ENCODE data around the gene ECE1. TPM values are rescaled to one million over a fixed set of nuclear protein-coding genes. Genes with fewer than 3 reads are reported as not detected.

The ECE1 gene
- polyA plus RNA-seq, 3 donors, result 10.6 to 42.4 (median 23.3) TPM

GRCh38 chr1:21241771-21242581 is 48.3 kb downstream of the ECE1 start:
- H2AFZ ChIP-seq (ENCODE audit: insufficient read depth, low read depth, low read length, poor library complexity, severe bottlenecking), result no peak overlapping the region
- H3K27me3 ChIP-seq (ENCODE audit: control insufficient read depth in 2 of 2, insufficient read depth in 2 of 2, low read length in 2 of 2), result no peaks in the 10 kb centered on the region
- Mint-ChIP-seq H3K4me1 (no peaks in the 10 kb centered on the region), H3K9me3 (peaks cover 0 to 6% (median 4%) of the 10 kb centered on the region in 7 donors), H3K27me3 (ENCODE audit: low read depth in 3 of 3) (peaks cover 4 to 18% (median 12%) of the 10 kb centered on the region in 3 donors), H3K36me3 (peaks cover 82 to 98% of the 10 kb centered on the region in 2 donors), H3K4me3 (peak overlapping the region in 1 of 2 donors; percentile 16), H3K27ac (no peak overlapping the region)
- no peak overlapping the region for H3K9ac ChIP-seq (ENCODE audit: insufficient read depth, low read length, poor library complexity, severe bottlenecking)
- H3K4me3 ChIP-seq (replicated peaks in 1 of 3; ENCODE audit: low read depth in 2 of 3, low read length in 3 of 3), result no peak overlapping the region
- peaks cover 39 to 78% of the 10 kb centered on the region in 2 donors for H3K36me3 ChIP-seq (replicated peaks in 1 of 2; ENCODE audit: control insufficient read depth in 1 of 2, insufficient read depth in 2 of 2, low read length in 2 of 2)
- no peak overlapping the region for H3K4me2 ChIP-seq (replicated peaks; ENCODE audit: extremely low read depth, low read length, poor library complexity, severe bottlenecking)
- H3K79me2 ChIP-seq (ENCODE audit: insufficient read depth, low read length), result no peaks in the 10 kb centered on the region
- peaks cover 39% of the 10 kb centered on the region for H4K20me1 ChIP-seq (ENCODE audit: insufficient read depth, low read length)
- TF ChIP-seq CTCF (IDR thresholded peaks at IDR 0.05), result no peak
- WGBS (ENCODE audit: insufficient coverage), result 91% methylated on average over 9 of the region's 12 CpGs
- H3K9me3 ChIP-seq (replicated peaks in 1 of 2; ENCODE audit: control insufficient read depth in 1 of 2, insufficient read depth in 1 of 2, low read length in 2 of 2), result no peaks in the 10 kb centered on the region
- DNase-seq, result no peak
- H3K4me1 ChIP-seq (ENCODE audit: control insufficient read depth in 1 of 2, insufficient read depth in 2 of 2, low read length in 2 of 2), result no peaks in the 10 kb centered on the region
- intact Hi-C loops (cut with micrococcal nuclease), result no loop called here
- no peak overlapping the region for H3K27ac ChIP-seq (ENCODE audit: low read depth in 1 of 2, low read length in 2 of 2)

- Histone ChIP-seq H3K27me3 (ENCODE audit: control insufficient read depth in 2 of 2, insufficient read depth in 2 of 2, low read length in 2 of 2) (no peaks in the 10 kb centered on the region), H3K9ac (ENCODE audit: insufficient read depth, low read length, poor library complexity, severe bottlenecking) (no peak overlapping the region), H4K20me1 (ENCODE audit: insufficient read depth, low read length) (peaks cover 40% of the 10 kb centered on the region), H3K4me2 (replicated peaks; ENCODE audit: extremely low read depth, low read length, poor library complexity, severe bottlenecking) (no peak overlapping the region), H3K4me1 (ENCODE audit: control insufficient read depth in 1 of 2, insufficient read depth in 2 of 2, low read length in 2 of 2) (no peaks in the 10 kb centered on the region), H3K79me2 (ENCODE audit: insufficient read depth, low read length) (no peaks in the 10 kb centered on the region), H3K27ac (ENCODE audit: low read depth in 1 of 2, low read length in 2 of 2) (no peak overlapping the region), H3K9me3 (replicated peaks in 1 of 2; ENCODE audit: control insufficient read depth in 1 of 2, insufficient read depth in 1 of 2, low read length in 2 of 2) (no peaks in the 10 kb centered on the region), H3K36me3 (replicated peaks in 1 of 2; ENCODE audit: control insufficient read depth in 1 of 2, insufficient read depth in 2 of 2, low read length in 2 of 2) (peaks cover 49 to 83% of the 10 kb centered on the region in 2 donors), H3K4me3 (replicated peaks in 1 of 3; ENCODE audit: low read depth in 2 of 3, low read length in 3 of 3) (no peak overlapping the region), H2AFZ (ENCODE audit: insufficient read depth, low read depth, low read length, poor library complexity, severe bottlenecking) (no peak overlapping the region)
- 97% methylated on average over 10 of the region's 10 CpGs for WGBS (ENCODE audit: insufficient coverage)
- TF ChIP-seq CTCF (IDR thresholded peaks at IDR 0.05), result no peak
- Mint-ChIP-seq H3K9me3 (peaks cover 0 to 3% (median under 1%) of the 10 kb centered on the region in 7 donors), H3K27me3 (ENCODE audit: low read depth in 3 of 3) (peaks cover 4 to 20% (median 14%) of the 10 kb centered on the region in 3 donors), H3K36me3 (peaks cover 87 to 98% of the 10 kb centered on the region in 2 donors), H3K27ac (no peak overlapping the region), H3K4me3 (no peak overlapping the region), H3K4me1 (no peaks in the 10 kb centered on the region)
- intact Hi-C loops (cut with micrococcal nuclease), result no loop called here
- DNase-seq, result no peak
These were observed 49.6 kb downstream of the ECE1 start for GRCh38 chr1:21240706-21241105.
